GM18951 (cell line): ENCODE results near the gene SLC4A5.

Source experiments
- POLR2A ChIP-seq: IDR thresholded peaks from 4 replicates; pipeline ENCODE4 v1.6.1; 2011; ENCODE audit warnings: mild to moderate bottlenecking; ENCODE audit not compliant: insufficient read length, insufficient read depth; ENCODE audit errors: extremely low read depth
- in situ Hi-C: fragments of 300-500 bp; cut with MboI; formaldehyde crosslinking; loops from one replicate; pipeline ENCODE4 v1.12.0; 2022; ENCODE audit warnings: low sequenced_read_pairs, mixed read lengths, inconsistent platforms; ENCODE audit not compliant: unreplicated experiment

Gene SLC4A5

DNA sequence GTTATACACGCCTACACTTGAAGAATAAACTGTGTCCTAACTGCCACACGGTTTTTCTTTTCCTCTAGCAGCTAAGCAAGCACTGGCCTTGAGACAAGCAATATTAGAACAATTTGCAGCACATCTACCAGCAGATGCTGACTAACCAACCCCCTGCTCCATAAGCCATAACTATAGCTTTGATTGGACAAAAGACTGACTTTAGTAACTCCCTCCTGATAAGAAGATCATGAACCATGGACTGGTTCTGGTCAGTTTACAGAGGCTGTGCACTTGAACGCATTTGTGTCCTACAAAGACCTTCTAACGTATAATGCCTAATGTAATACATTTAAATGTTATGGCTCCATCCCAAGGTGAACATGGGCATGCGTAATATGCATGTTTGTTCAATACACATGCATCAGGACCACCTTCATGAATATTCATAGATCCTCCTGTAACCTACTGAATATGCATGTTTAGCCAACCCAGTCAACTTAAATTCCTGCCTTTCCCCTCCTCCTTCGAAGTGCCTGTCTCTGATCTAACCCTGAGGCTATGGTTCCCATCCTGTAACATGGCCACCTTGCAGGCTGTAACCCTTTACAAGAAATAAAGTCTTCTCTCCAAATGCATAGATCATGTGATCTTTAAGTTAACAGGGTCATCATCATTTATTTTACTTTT is 26.5 kb downstream of the SLC4A5 start:
- no peak for TF ChIP-seq POLR2A
- in situ Hi-C loops, result no loop called here

DNA sequence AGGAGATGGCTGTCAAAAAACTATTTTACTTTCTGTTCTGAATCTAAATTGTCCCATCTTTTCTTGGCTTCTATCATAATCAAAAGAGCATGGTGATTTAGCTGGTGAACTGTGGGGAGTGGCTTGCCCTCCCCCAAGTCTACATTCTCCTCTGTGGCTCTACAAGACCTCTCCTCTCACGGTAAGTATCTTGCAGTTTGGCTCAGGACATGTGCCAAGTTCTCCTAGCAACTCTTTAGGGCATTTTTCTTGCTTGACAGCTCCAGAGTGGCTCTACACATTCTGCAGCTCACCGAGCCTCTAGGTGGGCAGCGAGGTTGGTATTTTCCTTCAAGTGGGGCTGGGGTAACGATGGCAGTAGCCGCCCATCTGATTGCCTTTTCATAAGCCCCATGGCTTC is 29.1 kb downstream of the SLC4A5 start:
- in situ Hi-C loops, result no loop called here

DNA sequence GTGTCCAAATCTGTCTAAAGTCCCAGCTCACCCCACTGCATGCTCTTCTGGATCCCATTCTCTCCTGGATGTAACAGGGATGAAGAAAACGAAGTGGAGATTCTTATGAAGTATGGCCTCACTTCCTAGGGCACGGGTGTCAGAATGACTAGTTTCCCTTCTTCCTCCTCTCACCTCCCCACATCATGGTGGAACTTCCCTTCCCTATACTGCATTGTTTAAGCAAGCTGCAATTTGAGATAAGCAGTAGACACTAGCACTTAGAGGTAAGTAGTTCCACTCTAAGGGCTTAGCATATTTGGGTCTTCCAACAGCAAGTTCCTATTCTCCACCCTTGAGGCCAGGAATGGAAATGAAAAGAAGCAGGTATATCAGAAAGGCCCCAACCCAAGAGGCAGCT is 29.7 kb downstream of the SLC4A5 start:
- no peak for TF ChIP-seq POLR2A
- in situ Hi-C loops, result no loop called here

More for the DNA sequence above, 29.1 kb downstream of the SLC4A5 start:
- TF ChIP-seq POLR2A, result no peak

DNA sequence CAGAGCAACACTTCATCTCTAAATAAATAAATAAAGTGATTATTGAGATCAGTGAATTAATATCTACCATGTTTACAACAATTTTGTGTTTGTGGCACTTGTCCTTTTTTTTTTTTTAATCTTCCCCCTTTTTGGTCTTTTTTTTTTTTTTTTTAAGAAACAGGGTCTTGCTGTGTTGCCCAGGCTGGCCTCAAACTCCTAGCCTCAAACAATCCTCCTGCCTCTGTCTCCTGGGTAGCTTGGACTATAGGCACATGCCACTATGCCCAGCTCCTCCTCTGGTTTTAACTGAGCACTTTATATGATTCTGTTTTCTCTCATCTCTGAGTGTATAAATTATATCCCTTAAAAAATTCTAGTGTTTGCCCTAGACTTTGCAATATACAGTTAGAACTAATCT is 30.3 kb downstream of the SLC4A5 start:
- in situ Hi-C loops, result no loop called here
- TF ChIP-seq POLR2A, result no peak

DNA sequence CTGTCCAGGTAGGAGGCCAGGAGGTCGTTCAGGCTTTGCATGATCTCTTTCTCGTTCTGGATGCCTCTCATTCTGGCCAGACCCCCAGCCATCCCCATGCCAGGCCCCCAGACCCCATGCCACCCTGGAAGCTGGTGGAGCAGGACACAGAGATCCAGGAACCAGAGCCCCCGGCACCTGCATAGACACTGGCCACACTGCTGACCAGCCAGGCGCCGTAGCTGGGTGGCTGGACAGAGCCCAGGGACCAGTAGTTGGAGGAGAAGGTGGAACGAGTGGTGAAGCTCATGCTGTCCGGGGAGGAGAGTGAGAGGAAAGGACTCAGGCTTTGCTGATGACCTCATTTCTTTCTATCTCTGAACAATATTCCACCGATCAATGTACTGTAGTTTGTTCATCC is 35.5 kb downstream of the SLC4A5 start:
- in situ Hi-C loops, result no loop called here
- no peak for TF ChIP-seq POLR2A

DNA sequence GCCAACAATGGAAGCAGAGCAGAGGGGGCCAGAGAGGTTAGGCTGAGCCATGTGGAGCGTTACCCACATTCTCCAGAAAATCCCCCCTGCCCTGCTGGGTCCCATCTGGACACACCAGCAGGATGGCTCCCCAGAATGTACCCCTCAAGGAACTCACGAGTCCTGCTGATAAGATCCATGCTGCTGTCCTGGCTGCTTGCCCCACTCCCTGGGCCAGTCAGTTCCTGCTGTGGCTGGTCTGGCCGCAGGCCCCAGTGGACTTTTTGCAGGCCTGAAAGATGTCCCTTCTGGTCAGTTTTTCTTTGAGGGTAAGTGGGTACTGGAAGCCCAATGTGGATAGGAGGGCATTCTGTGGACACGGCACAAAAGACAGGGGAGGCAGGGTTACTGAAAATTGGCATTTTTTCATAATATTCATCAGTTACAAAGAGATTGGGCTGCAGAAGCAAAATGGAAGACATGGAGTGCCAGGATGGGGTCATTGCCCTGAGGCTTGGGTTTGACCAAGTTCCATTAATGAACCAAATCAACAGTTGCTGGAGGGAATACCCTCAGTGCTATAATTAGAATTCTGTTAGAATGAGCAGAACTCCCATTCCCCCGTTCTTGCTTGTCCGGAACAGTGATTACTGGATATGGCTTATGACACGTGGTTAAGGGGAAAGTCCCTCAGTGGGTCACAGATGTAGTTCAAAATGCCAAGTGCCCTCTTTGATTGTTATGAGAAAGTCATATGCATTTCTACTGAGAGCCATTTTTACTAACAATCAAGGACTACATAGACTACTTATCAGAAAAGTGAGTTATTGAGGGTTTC is 38.7 kb downstream of the SLC4A5 start:
- in situ Hi-C loops, result no loop called here
- TF ChIP-seq POLR2A, result no peak

DNA sequence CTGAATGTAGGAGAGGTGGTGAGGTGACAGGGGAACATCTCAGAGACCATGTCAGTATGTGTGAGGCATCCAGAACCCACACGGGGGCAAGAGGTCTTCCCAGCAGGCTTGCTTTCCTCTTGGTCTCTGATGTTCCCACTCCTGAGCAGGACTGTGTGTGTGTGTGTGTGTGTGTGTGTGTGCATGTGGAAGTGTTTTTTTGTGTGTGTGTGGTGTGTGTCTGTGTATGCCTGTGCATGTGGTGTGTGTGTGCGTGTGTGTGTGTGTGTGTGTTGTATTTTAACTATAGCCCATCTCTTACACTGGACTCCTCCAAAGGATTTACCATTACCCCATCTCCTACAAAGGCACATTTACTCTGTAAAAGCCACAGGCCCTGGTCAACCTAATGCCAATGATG is 40.4 kb downstream of the SLC4A5 start:
- in situ Hi-C loops, result no loop called here
- TF ChIP-seq POLR2A, result no peak

DNA sequence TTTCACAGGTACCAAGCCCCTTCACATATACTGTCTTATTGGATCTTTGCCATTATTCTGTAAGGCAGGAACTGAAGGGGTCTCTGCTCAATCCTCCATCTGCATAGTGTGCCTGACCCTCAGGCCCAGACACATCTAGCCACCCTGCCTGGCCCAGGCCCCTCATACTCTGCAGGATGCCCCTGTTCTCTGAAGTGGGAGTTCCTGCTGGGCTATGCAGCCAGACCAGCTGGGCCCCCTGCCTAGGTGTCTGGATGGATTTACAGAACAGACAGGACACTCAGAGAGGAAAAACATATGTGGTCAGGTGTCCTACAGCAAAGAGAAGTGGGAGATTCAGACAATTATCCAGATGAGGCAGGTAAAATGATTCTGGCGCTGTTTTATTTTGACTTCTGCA is 42.0 kb downstream of the SLC4A5 start:
- in situ Hi-C loops, result no loop called here
- no peak for TF ChIP-seq POLR2A

DNA sequence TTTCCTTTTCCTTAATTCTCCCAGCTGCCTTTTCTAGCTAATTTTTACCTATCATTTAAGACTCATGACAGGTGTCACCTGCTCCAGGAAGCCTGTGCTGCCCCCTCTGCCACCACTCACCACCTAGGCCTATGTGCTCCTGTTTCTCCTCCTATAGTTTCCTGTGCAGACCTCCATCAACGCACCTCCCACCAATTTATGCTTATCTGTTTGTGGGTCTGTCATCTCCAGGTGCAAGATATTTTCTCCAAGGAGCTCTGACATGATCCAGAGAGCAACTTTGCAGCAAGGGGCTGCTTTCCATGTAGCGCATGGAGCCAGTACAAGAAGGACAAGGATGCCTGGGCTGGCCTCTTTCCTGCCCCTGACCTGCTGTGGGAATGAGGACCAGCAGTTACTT is 42.7 kb downstream of the SLC4A5 start:
- in situ Hi-C loops, result no loop called here
- no peak for TF ChIP-seq POLR2A

DNA sequence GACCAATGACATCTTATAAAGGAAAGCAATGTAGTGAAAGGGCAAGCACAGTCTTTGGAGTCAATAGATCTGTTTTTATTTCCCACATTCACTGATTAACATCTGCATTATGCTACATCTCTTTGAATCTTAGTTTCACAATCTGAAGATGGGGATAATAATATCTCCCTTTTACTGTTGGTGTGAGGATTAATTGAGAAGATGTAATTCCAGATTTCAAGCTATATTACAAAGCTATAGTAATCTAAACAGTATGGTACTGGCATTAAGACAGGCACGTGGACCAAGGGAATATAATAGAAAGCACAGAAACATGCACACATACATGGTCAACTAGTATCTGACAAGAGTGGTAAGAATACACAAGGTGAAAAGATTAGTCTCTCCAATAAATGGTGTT is 45.3 kb downstream of the SLC4A5 start:
- TF ChIP-seq POLR2A, result no peak
- in situ Hi-C loops, result no loop called here

DNA sequence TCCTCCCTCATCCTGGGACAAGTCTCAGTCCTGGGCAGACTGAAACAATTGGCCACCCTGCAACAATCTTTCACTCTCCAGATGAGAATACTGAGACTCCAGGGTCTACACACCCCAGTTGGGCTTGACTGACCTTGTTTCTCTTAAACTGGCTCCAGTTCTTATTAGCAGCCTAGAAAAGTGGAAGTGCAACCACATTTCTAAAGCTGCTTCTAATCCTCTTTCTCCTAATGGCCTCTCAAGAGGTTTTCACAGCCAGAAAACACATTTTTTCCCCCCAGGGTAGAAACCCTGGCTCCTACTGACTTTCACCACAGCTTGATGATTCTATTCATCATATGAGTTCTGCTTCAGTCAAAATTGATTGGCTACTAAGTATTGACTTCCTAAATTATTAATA is 45.8 kb downstream of the SLC4A5 start:
- TF ChIP-seq POLR2A, result no peak
- in situ Hi-C loops, result no loop called here

DNA sequence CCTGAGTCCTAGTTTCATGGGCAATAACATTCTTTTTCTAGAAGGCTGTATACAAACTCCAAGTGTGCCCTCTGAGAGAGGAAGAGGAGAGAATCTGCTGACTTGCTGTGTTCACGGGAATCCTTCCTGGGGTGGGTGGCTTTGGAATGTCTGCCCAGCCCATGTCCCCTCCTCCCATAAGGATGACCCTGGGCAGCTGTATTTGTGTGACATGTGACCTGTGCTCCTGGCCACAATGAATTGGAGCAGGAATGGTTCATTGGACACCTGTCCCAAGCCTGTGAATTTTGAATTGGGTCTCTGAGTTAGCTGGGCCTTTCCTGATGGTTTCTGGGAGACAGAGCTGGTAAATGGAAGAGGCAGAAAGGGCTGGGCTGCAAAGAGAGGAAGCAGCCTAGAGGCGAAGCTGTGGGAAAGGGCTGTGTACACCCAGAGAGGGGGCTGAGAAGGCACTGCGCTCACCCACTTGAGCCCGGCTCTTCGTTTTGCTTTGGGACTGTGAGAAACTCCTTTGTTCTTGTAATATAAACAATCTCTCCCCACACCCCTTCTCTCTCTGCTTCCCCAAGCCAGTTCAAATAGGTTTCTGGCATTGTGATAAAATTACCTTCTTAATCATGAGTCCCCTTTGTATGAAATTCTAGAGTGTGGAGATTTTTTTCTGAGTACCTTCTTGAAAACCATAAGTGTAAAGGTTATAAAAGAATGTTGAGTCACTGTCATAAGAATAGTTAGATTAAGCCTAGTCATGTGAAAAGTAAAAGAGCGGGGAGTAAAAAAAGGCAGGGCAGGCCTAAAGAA is 49.8 kb downstream of the SLC4A5 start:
- in situ Hi-C loops, result no loop called here
- TF ChIP-seq POLR2A, result no peak

DNA sequence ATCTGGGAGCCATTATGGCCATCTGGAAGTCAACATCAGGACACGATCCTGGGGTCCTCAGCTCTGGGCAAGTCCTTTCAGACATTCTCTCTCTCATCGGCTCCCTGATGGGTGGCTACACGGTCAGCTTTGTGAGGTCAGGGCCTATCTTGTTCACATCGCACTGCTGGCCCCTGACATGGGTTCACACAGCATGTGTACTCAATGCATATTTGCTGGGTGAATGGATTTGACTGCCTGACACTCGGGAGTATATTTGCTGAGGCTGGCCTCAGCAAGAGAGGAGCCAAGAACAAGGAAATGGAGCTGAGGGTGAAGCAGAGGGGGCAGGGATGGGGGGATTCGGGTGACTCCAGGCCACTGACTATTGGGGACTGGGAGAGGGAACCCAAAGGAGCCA is 50.5 kb downstream of the SLC4A5 start:
- TF ChIP-seq POLR2A, result no peak
- in situ Hi-C loops, result no loop called here
